ENCODE data around the gene LVRN. TPM values are rescaled to one million over a fixed set of nuclear protein-coding genes. Genes with fewer than 3 reads are reported as not detected.

LVRN gene
- total RNA-seq, 6 donors from 2014 or later = 0.17 to 0.40 (median 0.30) TPM; not detected in 3

DNA sequence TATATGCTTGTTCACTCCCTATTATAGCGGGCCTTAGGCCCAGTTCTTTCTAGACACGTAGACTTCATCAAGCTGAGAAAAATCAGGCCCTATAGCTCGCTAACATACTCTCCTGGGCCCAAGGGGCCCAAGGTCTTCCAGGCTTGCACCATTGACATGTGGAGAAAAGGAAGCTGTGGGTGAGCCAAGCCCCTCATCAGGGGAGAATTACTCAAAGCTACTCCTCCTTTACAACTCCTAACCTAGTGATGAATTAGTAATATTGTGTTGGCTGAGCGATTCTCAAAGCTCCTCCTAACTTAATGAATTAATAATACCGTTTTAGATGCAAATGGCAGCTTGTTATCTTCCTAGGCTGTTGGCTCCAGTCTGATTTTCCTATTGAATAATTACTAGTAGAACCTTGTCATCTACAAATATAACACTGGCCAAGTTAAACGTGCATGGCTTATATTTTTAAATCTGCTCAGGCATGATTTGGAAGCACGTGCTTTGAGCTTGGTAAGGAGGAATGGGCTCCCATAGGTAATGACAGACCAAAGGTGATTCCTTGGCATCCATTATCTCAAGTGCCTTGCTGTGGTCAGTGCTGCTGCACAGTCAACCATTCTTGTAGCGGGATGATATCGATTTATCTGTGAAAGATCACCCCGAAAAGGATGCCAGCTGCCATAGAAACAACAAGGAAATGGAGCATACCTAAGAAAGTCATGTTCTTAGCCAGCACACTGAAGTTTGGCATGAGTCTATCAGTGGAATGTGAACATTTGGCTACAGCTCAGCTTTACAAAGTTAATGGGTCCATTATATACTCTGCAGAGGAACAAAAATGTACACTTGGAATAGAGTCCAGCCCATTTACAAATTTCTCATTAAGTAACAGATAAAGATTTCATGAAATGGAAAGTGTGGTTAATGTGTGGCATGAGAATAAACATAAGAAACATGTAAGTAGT lies 23.8 kb downstream of the LVRN start:
- Histone ChIP-seq H3K27ac (no peak overlapping the region), H3K36me3 (no peaks in the 10 kb centered on the region), H3K27me3 (no peaks in the 10 kb centered on the region), H3K9me3 (no peaks in the 10 kb centered on the region), H3K4me3 (no peak overlapping the region), H3K4me1 (no peaks in the 10 kb centered on the region)
- ATAC-seq (ENCODE audit: low FRiP score in 2 of 2) = no peak
- TF ChIP-seq POLR2AphosphoS5 (IDR thresholded peaks at IDR 0.05) = no peak
- TF ChIP-seq, protein P1, sequence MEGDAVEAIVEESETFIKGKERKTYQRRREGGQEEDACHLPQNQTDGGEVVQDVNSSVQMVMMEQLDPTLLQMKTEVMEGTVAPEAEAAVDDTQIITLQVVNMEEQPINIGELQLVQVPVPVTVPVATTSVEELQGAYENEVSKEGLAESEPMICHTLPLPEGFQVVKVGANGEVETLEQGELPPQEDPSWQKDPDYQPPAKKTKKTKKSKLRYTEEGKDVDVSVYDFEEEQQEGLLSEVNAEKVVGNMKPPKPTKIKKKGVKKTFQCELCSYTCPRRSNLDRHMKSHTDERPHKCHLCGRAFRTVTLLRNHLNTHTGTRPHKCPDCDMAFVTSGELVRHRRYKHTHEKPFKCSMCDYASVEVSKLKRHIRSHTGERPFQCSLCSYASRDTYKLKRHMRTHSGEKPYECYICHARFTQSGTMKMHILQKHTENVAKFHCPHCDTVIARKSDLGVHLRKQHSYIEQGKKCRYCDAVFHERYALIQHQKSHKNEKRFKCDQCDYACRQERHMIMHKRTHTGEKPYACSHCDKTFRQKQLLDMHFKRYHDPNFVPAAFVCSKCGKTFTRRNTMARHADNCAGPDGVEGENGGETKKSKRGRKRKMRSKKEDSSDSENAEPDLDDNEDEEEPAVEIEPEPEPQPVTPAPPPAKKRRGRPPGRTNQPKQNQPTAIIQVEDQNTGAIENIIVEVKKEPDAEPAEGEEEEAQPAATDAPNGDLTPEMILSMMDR (IDR thresholded peaks at IDR 0.05) = no peak
- no peak for TF ChIP-seq EP300 (IDR thresholded peaks at IDR 0.05)
- no peak for TF ChIP-seq POLR2A (IDR thresholded peaks at IDR 0.05)
- WGBS, 2 donors = 75 to 82% methylated on average over 10 of the region's 10 CpGs
- DNase-seq = no peak

DNA sequence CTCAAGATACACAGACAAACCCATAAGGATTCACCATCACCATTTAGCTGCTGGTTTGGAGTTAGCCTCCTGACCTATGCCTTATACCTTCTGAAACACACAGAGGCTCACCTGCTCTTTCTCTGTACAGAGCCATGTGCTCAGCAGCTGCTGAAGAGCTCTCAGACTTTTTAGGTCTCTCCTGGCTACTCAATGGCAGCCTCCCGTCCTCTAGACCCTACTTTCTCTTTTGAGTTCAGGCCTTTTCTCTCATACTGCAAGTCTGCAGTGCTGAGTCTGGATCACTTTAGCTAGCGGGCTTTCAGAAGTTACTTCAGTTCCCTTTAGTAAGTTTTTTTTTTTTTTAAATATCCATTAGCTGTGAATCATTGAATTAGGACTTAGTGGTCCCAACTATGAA lies 25.7 kb downstream of the LVRN start:
- Histone ChIP-seq H3K36me3 (no peaks in the 10 kb centered on the region), H3K4me1 (no peaks in the 10 kb centered on the region), H3K27me3 (no peaks in the 10 kb centered on the region), H3K27ac (no peak overlapping the region), H3K4me3 (no peak overlapping the region), H3K9me3 (no peaks in the 10 kb centered on the region)
- no peak for ATAC-seq (ENCODE audit: low FRiP score in 2 of 2)
- 75 to 84% methylated on average over 2 of the region's 2 CpGs for WGBS, 2 donors
- DNase-seq = no peak
- TF ChIP-seq, protein P1 (IDR thresholded peaks at IDR 0.05) = no peak
- no peak for TF ChIP-seq POLR2A (IDR thresholded peaks at IDR 0.05)
- TF ChIP-seq EP300 (IDR thresholded peaks at IDR 0.05) = no peak
- no peak for TF ChIP-seq POLR2AphosphoS5 (IDR thresholded peaks at IDR 0.05)

DNA sequence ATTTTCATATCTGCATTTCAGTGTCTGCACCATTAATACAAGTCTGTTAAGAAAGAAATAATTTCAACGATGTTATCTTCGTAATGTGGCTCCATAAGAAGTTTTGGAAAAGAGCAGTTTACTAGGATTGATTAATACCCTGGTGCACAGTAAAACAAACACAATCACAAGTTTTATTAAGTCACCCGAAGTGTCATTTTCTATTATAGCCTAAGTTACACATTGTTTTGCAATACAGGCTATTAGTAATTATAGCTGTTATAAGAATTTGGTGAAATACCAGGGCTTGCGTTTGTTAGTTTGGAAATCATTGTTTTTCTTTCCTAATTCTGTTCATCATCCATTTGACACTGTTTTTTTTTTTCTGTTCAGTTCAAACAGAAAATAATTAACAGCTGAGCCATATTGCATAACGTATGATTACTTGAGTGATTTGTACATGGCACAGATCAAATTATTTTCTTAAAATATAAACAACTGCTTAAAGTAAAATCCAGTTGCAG lies 30.6 kb downstream of the LVRN start:
- TF ChIP-seq POLR2A (IDR thresholded peaks at IDR 0.05) (no peak), POLR2AphosphoS5 (IDR thresholded peaks at IDR 0.05) (no peak), EP300 (IDR thresholded peaks at IDR 0.05) (no peak)
- TF ChIP-seq, protein P1 (IDR thresholded peaks at IDR 0.05) = no peak
- H3K4me1 ChIP-seq = no peaks in the 10 kb centered on the region
- no peak overlapping the region for H3K4me3 ChIP-seq
- DNase-seq (no peak), ATAC-seq (ENCODE audit: low FRiP score in 2 of 2) (no peak)
- no peaks in the 10 kb centered on the region for H3K9me3 ChIP-seq
- no peaks in the 10 kb centered on the region for H3K27me3 ChIP-seq
- H3K36me3 ChIP-seq = no peaks in the 10 kb centered on the region
- 64 to 68% methylated on average over 5 of the region's 5 CpGs for whole genome bisulfite sequencing, 2 donors
- H3K27ac ChIP-seq = no peak overlapping the region

DNA sequence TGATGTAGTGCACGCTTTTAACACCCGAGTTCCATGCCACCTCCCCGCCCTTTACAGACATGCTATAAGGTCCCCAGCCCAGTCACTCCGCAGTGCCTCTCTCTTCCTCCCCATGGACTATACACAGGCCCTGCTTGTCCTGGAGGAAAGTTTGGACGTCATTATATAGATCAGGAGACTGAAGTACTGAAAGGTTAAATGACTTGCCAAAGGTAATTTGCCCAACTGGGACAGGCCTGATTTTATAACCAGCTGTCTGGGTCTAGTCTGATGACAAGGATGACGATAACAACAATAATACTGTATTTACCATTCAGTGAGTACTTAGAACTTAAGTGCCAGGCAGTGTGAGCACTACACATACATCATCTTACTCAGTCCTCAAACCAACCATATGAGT lies 33.1 kb downstream of the LVRN start:
- DNase-seq (no peak), ATAC-seq (ENCODE audit: low FRiP score in 2 of 2) (no peak)
- no peaks in the 10 kb centered on the region for H3K9me3 ChIP-seq
- H3K4me3 ChIP-seq = no peak overlapping the region
- 92 to 95% methylated on average over 6 of the region's 6 CpGs for WGBS, 2 donors
- no peaks in the 10 kb centered on the region for H3K27me3 ChIP-seq
- TF ChIP-seq POLR2AphosphoS5 (IDR thresholded peaks at IDR 0.05) = no peak
- no peak for TF ChIP-seq POLR2A (IDR thresholded peaks at IDR 0.05)
- TF ChIP-seq, protein P1 (IDR thresholded peaks at IDR 0.05) = no peak
- TF ChIP-seq EP300 (IDR thresholded peaks at IDR 0.05) = no peak
- H3K27ac ChIP-seq = no peak overlapping the region
- no peaks in the 10 kb centered on the region for H3K36me3 ChIP-seq
- no peaks in the 10 kb centered on the region for H3K4me1 ChIP-seq
